ENCODE measurements around the gene WNT5B. TPM values are rescaled to one million over a fixed set of nuclear protein-coding genes. Genes with fewer than 3 reads are reported as not detected.
A peak's percentile ranks its signal among the peaks of the same experiment; 100 is the strongest.

The WNT5B gene
- total and polyA plus RNA-seq, 2 of the 8 experiments (the other 6 are each of a cell fraction or from before 2014, with no cell fraction given): 0.91 to 1.2 TPM

GRCh38 chr12:1634590-1635191 lies 5.7 kb downstream of the WNT5B start (continued):
- TF ChIP-seq SP4 (IDR thresholded peaks at IDR 0.05; ENCODE audit: low read length): no peak
- no peak for TF ChIP-seq JUND (IDR thresholded peaks at IDR 0.05; ENCODE audit: low read length)
- 0 out of 2 replicates have a peak, but pooled peaks have one; percentile 33 for TF ChIP-seq GABPA (IDR thresholded peaks at IDR 0.05; ENCODE audit: borderline replicate concordance, insufficient read depth, low read length)

Data from H1 (cell line).